Lower leg skin (tissue), 4 donors: ENCODE data around the gene ZNF253. TPM values are rescaled to one million over a fixed set of nuclear protein-coding genes. Genes with fewer than 3 reads are reported as not detected.
"Not testable (repeated sequence)": the region's sequence is repeated elsewhere in the genome, so short reads cannot be mapped to it uniquely, and the experiment has no call there.

ENCODE experiments used
- DNase-seq, 2 donors: peaks; one replicate each; pipeline ENCODE4 v3.0.0-alpha.2; 2019; ENCODE audit warnings: low spot score in 2 of 2
- H3K4me3 ChIP-seq: fragments of 200-600 bp; sonication (generic); 2 replicates; pipeline ENCODE4 v1.5.1; 2017; ENCODE audit warnings: mild to moderate bottlenecking, low read depth; ENCODE audit not compliant: poor library complexity, severe bottlenecking
- CTCF ChIP-seq, 3 donors: fragments of 450-650 bp; IDR thresholded peaks; one replicate each; pipeline ENCODE4 v1.5.1; 2016; ENCODE audit warnings: antibody characterized with exemption in 3 of 3, mild to moderate bottlenecking in 3 of 3, moderate library complexity in 2 of 3
- POLR2A ChIP-seq, 2 donors: fragments of 450-650 bp; IDR thresholded peaks; one replicate each; pipeline ENCODE4 v1.6.1; 2016 to 2017; ENCODE audit warnings: antibody characterized with exemption in 2 of 2, mild to moderate bottlenecking in 1 of 2, moderate library complexity in 1 of 2
- WGBS, 2 donors: methylation state at CpG; one replicate each; pipeline ENCODE4 v1.1.5; 2018; 5-methylcytosine and 5-hydroxymethylcytosine counted together
- intact Hi-C: fragments of 100-400 bp; cut with DNase I; formaldehyde crosslinking; loops from one replicate; pipeline ENCODE4 v1.15.0; 2023; ENCODE audit warnings: low total_unique reads
- total RNA-seq, 4 donors: library from RNA; depleted of rRNA; stranded (reverse); fragments of >200 nt; gene quantifications; one replicate each; pipeline ENCODE4 v1.1.0, GENCODE V29; 2016

Gene ZNF253
- 1 to 10 TPM; 4.7 to 7.5 (median 7.0) TPM for total RNA-seq

- DNase-seq: peak; percentile 97 to 100
- intact Hi-C loops: no loop called here
- H3K4me3 ChIP-seq: peak within 1 kb of the TSS; percentile 57
- TF ChIP-seq POLR2A (IDR thresholded peaks at IDR 0.05): peak in 1 of 2 donors; percentile 40
- TF ChIP-seq CTCF (IDR thresholded peaks at IDR 0.05): no peak
- WGBS, 2 donors: 1% methylated on average over 36 to 40 of the region's 43 CpGs
Measured at GRCh38 chr19:19865750-19866610, at the start of gene ZNF253. TSS of gene ZNF253 (plus strand) at chr19:19865882. CDS start at chr19:19865997, 115 bp downstream.

GRCh38 chr19:19816679-19817078 lies 49.0 kb upstream of the ZNF253 start:
- no peak overlapping the region for H3K4me3 ChIP-seq
- 78 to 86% methylated on average over 9 of the region's 9 CpGs for WGBS, 2 donors
- intact Hi-C loops: no loop called here
- DNase-seq: no peak
- TF ChIP-seq POLR2A (IDR thresholded peaks at IDR 0.05): no peak
- no peak for TF ChIP-seq CTCF (IDR thresholded peaks at IDR 0.05)

GRCh38 chr19:19817357-19817756 lies 48.3 kb upstream of the ZNF253 start:
- 80 to 84% methylated on average over 3 of the region's 3 CpGs for WGBS, 2 donors
- no peak for DNase-seq
- intact Hi-C loops: no loop called here
- H3K4me3 ChIP-seq: no peak overlapping the region
- no peak for TF ChIP-seq CTCF (IDR thresholded peaks at IDR 0.05)
- TF ChIP-seq POLR2A (IDR thresholded peaks at IDR 0.05): no peak

- intact Hi-C loops: no loop called here
- H3K4me3 ChIP-seq: peak overlapping the region; percentile 58
- DNase-seq: no peak
- TF ChIP-seq CTCF (IDR thresholded peaks at IDR 0.05) (no peak), POLR2A (IDR thresholded peaks at IDR 0.05) (no peak)
- WGBS, 2 donors: 2 to 13% methylated on average over 17 of the region's 17 CpGs
Measured at GRCh38 chr19:19820774-19821320, 44.8 kb upstream of the ZNF253 start.

- peak; percentile 99 to 100 for DNase-seq
- TF ChIP-seq POLR2A (IDR thresholded peaks at IDR 0.05) (peak in 1 of 2 donors; percentile 83), CTCF (IDR thresholded peaks at IDR 0.05) (no peak)
- peak within 1 kb of the TSS; percentile 58 for H3K4me3 ChIP-seq
- 0 to 1% methylated on average over 27 to 28 of the region's 28 CpGs for WGBS, 2 donors
- intact Hi-C loops: no loop called here
Measured at GRCh38 chr19:19821366-19821951, 44.2 kb upstream of the ZNF253 start, which contains the start of gene ZNF506. TSS of gene ZNF506 (minus strand) at chr19:19821750. CDS start at chr19:19821603, 147 bp downstream.

GRCh38 chr19:19821976-19822375 lies 43.7 kb upstream of the ZNF253 start:
- intact Hi-C loops: not testable (repeated sequence)
- 1 to 3% methylated on average over 11 of the region's 11 CpGs for WGBS, 2 donors
- peak overlapping the region; percentile 18 for H3K4me3 ChIP-seq
- DNase-seq: peak in 1 of 2 donors; percentile 20
